Stromal cell of bone marrow (primary cell): ENCODE results near the gene ARHGAP10.
"Not testable (repeated sequence)": the region's sequence is repeated elsewhere in the genome, so short reads cannot be mapped to it uniquely, and the experiment has no call there.

Source experiments
- DNase-seq: peaks from one replicate; pipeline ENCODE4 v3.0.0-alpha.2; 2012; ENCODE audit warnings: low read depth

The ARHGAP10 gene

GRCh38 chr4:148064451-148064850, 332.6 kb downstream of the ARHGAP10 start:
- DNase-seq: no peak

- DNase-seq: peak; percentile 50
Observed at GRCh38 chr4:148065075-148065474, 333.2 kb downstream of the ARHGAP10 start.

DNA sequence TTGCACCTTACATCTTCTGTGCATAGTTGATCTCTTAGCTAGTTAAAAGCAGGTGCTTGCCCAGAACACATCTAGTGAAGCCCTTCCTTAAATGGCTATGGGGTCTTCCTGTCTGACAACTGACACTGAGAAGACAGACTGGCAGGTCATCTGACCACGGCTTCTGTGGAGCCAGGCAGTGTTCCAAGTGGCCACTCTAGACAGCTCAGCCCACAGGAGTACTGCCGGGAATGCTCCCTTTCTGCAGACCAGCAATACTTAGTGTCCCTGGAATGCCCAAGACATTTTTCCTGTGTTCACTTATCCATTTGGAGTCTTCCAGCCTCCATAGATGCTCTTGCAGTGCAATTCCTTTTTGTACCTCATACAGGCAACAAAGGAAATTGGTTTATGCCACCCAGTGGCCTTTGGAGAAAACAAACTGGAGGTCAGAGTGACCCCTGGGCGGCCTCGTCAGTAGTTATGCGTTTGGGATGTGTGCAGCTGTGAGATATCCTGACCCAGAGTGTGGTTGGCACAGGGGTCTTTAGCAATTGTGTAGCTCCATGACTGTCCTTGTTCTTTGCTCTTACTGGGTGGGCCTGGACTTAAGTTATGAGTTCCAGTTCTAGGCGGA, 335.5 kb downstream of the ARHGAP10 start:
- DNase-seq: no peak

DNA sequence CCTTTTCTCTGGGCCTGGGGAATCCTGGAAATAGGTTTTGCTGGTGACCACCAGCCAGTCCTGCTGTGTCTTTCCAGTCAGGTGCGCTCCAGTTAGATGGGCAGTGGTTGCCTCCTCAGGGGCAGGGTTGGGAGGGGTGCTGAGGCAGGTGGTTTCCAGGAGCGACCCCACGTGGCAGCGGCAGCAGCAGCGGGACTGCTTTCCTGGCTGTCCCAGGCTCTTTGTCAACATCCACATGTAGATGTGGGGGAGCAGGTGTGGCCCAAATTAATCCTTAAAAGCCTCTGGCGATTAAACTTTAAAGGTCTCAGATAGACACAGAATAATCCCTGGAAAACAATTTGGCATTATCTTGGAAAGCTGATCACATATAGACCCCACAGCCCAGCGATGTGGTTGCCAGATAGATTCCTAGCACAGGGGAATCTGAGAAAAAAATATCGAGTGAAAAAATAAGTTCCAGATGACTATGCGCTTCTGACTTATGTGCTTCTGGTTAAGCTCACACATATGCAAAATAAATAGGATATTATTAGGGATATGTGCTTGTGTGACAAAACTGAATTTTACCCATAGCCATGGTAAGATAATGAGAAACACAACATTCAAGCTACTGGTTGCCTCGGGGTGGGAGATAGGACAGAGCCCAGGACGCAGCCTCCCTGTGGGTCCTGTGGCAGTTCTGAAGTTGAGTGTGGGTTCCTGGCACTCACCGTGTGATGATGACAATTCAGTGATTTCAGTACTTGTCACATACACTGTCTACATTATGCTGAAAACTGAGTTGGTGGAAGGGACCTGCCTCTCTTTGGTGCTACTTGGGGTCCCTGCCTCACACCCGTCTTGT, 336.4 kb downstream of the ARHGAP10 start:
- no peak for DNase-seq

DNA sequence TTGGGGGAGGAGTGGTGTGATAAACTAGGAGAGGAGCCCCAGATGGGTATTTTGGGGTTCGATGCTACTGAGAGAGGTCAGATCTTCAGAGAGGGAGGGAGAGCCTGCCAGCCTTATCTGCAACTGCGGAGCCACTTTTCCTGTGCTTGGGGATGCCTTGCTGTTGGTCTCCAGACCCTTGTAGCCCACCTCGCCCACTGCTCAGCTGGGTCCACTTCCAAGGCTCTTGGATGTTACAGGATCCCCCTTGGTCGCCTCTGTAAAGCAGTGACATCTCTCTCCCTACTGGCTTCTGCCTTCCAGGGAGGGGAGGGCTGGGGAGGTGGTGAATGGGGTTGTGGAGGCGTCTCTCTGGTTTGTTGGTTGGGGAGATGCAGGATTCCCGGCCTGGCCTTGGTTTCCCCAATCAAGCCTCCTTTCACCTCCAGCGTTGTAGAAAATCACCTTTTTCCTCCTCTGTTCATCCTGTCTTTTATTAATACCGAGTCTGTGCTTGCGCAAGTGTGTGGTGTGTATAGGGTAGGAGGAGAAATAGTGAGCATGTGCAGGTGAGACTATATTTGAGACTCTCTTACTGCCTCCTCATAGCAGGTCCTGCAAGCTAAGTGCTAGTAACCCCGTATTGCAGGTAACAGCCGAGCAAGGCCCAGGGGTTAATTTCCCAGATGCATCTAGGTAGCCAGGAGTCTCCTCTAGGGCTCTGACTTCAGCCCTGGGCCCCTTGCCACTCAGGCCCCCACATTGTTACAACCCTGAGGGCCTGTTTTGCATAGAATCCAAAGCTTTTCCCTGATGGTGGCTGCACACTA, 337.4 kb downstream of the ARHGAP10 start:
- no peak for DNase-seq

- DNase-seq: no peak
Observed at GRCh38 chr4:148069895-148070178, 337.9 kb downstream of the ARHGAP10 start.

GRCh38 chr4:148071009-148071408, 339.1 kb downstream of the ARHGAP10 start:
- DNase-seq: no peak

- no peak for DNase-seq
Observed at GRCh38 chr4:148072789-148073188, 340.9 kb downstream of the ARHGAP10 start.

GRCh38 chr4:148073349-148073748, 341.5 kb downstream of the ARHGAP10 start:
- no peak for DNase-seq

- no peak for DNase-seq
Observed at GRCh38 chr4:148074462-148074861, 342.6 kb downstream of the ARHGAP10 start.

- DNase-seq: no peak
Observed at GRCh38 chr4:148075438-148075837, 343.6 kb downstream of the ARHGAP10 start.

DNA sequence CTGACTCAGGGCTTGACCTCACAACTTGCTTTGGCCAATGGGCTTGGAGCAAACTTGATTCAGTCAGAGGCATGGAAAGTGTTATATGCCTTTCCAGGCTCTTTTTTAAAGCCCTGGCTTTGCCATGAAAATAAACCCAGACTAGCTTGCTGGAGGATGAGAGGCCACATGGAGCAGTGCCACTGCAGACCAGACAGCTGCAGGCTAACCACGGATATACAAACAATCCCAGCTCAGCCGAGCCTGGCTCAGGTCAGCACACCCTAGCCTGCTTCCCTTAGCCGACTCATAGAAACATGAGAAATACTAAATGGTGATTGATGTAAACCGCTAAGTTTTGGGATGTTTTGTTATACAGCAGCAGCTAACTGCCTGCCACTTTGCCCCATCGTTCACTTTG, 345.1 kb downstream of the ARHGAP10 start:
- no peak for DNase-seq

DNA sequence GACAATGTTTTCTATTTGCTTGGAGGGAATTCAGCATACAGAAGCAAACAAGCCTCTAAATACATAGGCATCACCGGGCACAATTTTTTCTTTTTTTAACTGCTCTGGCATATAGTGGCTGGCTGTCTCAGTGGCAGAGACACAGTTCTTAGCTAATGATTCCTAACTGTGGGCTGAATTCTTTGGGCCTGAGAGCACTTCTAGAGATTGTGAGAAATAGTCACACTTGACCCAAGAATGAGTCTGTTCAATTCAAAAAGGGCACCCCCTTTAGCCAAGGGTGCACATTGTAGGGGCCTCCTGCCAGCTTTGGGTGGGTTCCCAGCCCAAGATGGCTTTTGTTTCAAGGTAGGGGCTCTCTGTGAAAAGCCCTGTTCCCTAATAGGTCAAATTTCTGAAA, 345.7 kb downstream of the ARHGAP10 start:
- DNase-seq: no peak

GRCh38 chr4:148078061-148078460, 346.2 kb downstream of the ARHGAP10 start:
- no peak for DNase-seq

DNA sequence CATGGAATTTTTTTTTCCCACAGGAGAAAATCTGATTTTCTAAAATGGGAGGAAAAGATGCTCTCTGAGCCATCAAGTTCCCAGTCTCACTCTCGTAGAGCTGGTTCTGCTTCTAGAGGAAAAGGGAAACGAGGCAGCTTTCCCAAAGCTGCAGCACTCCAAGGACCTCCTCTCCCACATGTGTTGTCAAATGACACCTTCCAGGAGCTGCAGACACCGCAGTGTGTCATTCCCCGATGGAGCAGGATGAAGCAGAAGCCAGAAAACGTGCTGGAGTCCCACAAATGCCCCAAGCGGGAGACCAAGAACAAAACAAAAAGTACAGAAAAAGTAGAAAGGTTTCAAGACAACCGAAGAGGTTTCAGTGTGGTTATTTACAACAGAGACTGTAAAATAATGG, 348.1 kb downstream of the ARHGAP10 start:
- no peak for DNase-seq

DNA sequence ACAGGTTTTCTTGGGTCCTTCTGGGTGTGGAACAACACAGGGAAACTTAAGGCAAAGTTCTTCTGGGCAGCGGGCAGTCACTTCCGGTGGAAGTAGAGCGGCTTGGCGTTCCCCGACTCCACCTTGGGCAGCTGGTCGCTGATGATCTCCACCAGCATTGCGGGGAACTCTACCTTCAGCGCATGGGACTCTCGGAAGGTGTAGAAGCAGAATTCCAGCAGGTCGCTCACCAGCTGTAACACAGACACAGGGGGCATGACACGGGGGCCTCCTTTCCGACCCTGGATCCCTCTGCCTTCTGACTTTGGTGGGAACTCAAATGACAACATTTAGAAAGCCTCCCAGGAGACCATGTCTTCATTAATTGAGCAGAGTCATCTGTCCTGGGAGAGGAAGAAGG, 349.4 kb downstream of the ARHGAP10 start:
- DNase-seq: no peak

GRCh38 chr4:148081745-148082144, 349.9 kb downstream of the ARHGAP10 start:
- no peak for DNase-seq

DNA sequence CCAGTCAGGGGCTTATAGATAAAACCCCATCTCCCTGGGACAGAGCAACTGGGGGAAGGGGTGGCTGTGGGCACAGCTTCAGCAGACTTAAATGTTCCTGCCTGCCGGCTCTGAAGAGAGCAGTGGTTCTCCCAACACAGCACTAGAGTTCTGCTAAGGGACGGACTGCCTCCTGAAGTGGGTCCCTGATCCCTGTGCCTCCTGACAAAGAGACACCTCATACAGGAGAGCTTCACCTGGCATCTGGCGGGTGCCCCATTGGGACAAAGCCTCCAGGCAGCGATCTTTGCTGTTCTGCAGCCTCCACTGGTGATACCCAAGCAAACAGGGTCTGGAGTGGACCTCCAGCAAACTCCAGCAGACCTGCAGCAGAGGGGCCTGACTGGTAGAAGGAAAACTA, 351.2 kb downstream of the ARHGAP10 start:
- not testable (repeated sequence) for DNase-seq

DNA sequence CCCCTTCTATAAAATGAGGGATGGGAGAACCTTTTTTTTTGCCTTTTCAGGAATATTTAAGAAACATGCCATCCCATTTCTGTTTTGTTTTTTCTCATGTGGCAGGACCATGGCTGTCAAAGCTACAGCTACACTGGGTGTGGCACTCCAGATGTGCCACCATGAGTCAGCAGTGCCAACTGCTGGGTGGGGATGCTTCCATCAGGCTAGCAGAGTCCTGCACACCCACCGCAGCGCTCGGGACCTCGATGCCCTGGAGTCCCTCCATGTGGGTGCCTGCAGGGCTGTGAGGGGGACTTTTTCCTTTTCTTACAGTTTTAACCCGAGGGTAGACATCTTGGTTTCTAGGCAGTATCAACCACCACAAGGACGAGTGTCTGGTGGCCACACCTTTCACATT, 357.7 kb downstream of the ARHGAP10 start:
- no peak for DNase-seq

- no peak for DNase-seq
Observed at GRCh38 chr4:148090029-148090428, 358.1 kb downstream of the ARHGAP10 start.

DNA sequence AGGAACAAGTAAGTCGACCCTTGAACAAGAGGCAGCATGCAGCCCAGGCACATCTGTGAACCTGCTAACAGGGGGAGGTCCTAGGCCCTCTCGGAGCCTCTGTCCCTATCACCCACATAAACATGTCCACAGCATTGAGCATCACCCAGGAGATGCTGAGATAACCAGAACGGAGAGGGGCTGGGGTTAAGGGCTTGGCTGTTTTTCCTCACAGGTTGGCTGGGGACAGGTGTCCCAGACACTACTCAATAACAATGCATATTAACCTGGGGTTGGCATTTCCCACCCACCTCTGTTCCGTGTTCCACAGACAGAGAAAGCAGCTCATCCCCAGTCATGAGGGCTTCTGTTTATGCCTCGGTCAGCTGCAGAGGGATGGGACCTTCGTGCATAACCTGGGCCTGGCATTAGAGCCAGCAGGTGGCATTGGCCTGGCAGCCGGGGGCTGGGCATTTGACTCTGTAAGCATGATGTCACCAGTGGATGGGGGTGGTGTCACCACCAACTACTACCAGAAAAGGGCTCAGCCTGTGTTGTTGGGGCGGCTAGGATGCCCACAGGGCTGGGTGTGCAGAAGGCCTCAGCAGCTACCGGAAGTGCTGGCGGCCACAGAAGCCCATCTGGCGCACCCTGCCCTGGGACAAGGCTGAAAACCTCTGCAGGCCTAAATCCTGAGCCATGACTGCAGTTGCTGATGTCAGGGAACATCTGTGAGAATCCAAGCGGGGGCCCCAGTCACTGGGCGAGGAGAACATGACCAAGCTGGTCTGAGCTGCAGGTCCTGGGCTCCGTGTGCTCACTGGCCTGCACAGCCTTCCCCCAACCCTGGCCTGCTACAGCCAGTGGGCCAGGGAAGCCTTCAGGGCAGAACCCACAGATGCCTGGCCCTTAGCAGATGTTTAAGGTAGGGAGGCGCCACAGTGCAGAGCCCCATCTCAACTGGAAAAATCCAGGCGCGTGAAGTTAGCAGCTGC, 358.9 kb downstream of the ARHGAP10 start:
- no peak for DNase-seq

- DNase-seq: no peak
Observed at GRCh38 chr4:148091896-148092295, 360.0 kb downstream of the ARHGAP10 start.
